HEK293 (cell line): ENCODE measurements around the gene KDM4C.

Experiments
- MZF1 ChIP-seq: fragments of 450-650 bp; formaldehyde crosslinking; IDR thresholded peaks from 2 replicates; pipeline ENCODE4 v1.5.1; 2017; ENCODE audit warnings: missing biosample characterization, missing genetic modification characterization, borderline replicate concordance
- SCRT1 ChIP-seq: fragments of 450-650 bp; formaldehyde crosslinking; IDR thresholded peaks from 2 replicates; pipeline ENCODE4 v1.5.1; 2016; ENCODE audit warnings: missing biosample characterization, missing genetic modification characterization, borderline replicate concordance
- TCF7L2 ChIP-seq: IDR thresholded peaks from 2 replicates; pipeline ENCODE4 v1.6.1; 2011; ENCODE audit warnings: low read depth, mild to moderate bottlenecking, inconsistent platforms, low read length, moderate library complexity, borderline replicate concordance
- ZBTB17 ChIP-seq: fragments of 450-650 bp; formaldehyde crosslinking; IDR thresholded peaks from 2 replicates; pipeline ENCODE4 v1.5.1; 2016; ENCODE audit warnings: missing biosample characterization, missing genetic modification characterization
- ZFP41 ChIP-seq: fragments of 450-650 bp; formaldehyde crosslinking; IDR thresholded peaks from 2 replicates; pipeline ENCODE4 v1.5.1; 2016; ENCODE audit warnings: missing biosample characterization, missing genetic modification characterization, borderline replicate concordance
- ZNF24 ChIP-seq: fragments of 450-650 bp; formaldehyde crosslinking; IDR thresholded peaks from 2 replicates; pipeline ENCODE4 v1.5.1; 2016; ENCODE audit warnings: missing biosample characterization, missing genetic modification characterization
- ZNF248 ChIP-seq: fragments of 450-650 bp; formaldehyde crosslinking; IDR thresholded peaks from 2 replicates; pipeline ENCODE4 v1.5.1; 2017; ENCODE audit warnings: missing biosample characterization, missing genetic modification characterization
- ZNF600 ChIP-seq: fragments of 450-650 bp; formaldehyde crosslinking; IDR thresholded peaks from 2 replicates; pipeline ENCODE4 v1.5.1; 2016; ENCODE audit warnings: missing biosample characterization, missing genetic modification characterization
- TF ChIP-seq, protein P1 (sequence below): fragments of 450-650 bp; formaldehyde crosslinking; IDR thresholded peaks from 2 replicates; pipeline ENCODE4 v1.5.1; 2017; ENCODE audit warnings: missing biosample characterization, missing genetic modification characterization
- TF ChIP-seq, protein P2 (sequence below): fragments of 450-650 bp; formaldehyde crosslinking; IDR thresholded peaks from 2 replicates; pipeline ENCODE4 v1.5.1; 2016; ENCODE audit warnings: missing biosample characterization, missing genetic modification characterization
- TF ChIP-seq, protein P3 (sequence below): fragments of 450-650 bp; formaldehyde crosslinking; IDR thresholded peaks from 2 replicates; pipeline ENCODE4 v1.5.1; 2016; ENCODE audit warnings: missing biosample characterization, missing genetic modification characterization
- TF ChIP-seq, protein P4 (sequence below): fragments of 450-650 bp; formaldehyde crosslinking; IDR thresholded peaks from 2 replicates; pipeline ENCODE4 v1.5.1; 2016; ENCODE audit warnings: missing biosample characterization, missing genetic modification characterization
- TF ChIP-seq, protein P5 (sequence below): fragments of 450-650 bp; formaldehyde crosslinking; IDR thresholded peaks from 2 replicates; pipeline ENCODE4 v1.5.1; 2016; ENCODE audit warnings: missing biosample characterization, missing genetic modification characterization
- TF ChIP-seq, protein P6 (sequence below): fragments of 450-650 bp; IDR thresholded peaks from 2 replicates; pipeline ENCODE4 v1.5.1; 2018; ENCODE audit warnings: missing biosample characterization, missing genetic modification characterization

DNA sequence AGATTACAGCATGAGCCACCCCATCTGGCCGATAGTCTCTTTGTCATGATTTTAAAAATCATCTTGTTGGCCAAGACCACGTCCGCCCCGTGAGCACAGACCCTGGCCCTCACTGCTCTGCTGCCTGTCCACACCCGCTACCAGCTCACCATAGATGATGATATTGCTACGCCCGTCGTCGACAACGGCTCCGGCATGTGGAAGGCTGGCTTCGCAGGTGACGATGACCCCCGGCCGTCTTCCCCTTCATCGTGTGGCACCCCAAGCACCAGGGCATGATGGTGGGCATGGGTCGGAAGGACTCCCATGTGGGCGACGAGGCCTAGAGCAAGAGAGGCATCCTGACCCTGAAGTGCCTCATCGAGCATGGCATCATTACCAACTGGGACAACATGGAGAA lies 76.5 kb downstream of the KDM4C start:
- TF ChIP-seq ZBTB17 (tag by site-specific recombination) (no peak), ZNF24 (no peak), TCF7L2 (no peak), MZF1 (tag by site-specific recombination) (no peak), ZFP41 (no peak), ZNF248 (tag by site-specific recombination) (no peak), ZNF600 (tag by site-specific recombination) (no peak), SCRT1 (tag by site-specific recombination) (no peak)
- TF ChIP-seq, protein P1, sequence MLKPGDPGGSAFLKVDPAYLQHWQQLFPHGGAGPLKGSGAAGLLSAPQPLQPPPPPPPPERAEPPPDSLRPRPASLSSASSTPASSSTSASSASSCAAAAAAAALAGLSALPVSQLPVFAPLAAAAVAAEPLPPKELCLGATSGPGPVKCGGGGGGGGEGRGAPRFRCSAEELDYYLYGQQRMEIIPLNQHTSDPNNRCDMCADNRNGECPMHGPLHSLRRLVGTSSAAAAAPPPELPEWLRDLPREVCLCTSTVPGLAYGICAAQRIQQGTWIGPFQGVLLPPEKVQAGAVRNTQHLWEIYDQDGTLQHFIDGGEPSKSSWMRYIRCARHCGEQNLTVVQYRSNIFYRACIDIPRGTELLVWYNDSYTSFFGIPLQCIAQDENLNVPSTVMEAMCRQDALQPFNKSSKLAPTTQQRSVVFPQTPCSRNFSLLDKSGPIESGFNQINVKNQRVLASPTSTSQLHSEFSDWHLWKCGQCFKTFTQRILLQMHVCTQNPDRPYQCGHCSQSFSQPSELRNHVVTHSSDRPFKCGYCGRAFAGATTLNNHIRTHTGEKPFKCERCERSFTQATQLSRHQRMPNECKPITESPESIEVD, result no peak
- TF ChIP-seq, protein P2, sequence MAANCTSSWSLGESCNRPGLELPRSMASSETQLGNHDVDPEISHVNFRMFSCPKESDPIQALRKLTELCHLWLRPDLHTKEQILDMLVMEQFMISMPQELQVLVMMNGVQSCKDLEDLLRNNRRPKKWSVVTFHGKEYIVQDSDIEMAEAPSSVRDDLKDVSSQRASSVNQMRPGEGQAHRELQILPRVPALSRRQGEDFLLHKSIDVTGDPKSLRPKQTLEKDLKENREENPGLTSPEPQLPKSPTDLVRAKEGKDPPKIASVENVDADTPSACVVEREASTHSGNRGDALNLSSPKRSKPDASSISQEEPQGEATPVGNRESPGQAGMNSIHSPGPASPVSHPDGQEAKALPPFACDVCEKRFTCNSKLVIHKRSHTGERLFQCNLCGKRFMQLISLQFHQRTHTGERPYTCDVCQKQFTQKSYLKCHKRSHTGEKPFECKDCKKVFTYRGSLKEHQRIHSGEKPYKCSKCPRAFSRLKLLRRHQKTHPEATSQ (tag by site-specific recombination), result no peak
- TF ChIP-seq, protein P3, sequence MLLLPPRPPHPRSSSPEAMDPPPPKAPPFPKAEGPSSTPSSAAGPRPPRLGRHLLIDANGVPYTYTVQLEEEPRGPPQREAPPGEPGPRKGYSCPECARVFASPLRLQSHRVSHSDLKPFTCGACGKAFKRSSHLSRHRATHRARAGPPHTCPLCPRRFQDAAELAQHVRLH (tag by site-specific recombination), result no peak
- TF ChIP-seq, protein P4, sequence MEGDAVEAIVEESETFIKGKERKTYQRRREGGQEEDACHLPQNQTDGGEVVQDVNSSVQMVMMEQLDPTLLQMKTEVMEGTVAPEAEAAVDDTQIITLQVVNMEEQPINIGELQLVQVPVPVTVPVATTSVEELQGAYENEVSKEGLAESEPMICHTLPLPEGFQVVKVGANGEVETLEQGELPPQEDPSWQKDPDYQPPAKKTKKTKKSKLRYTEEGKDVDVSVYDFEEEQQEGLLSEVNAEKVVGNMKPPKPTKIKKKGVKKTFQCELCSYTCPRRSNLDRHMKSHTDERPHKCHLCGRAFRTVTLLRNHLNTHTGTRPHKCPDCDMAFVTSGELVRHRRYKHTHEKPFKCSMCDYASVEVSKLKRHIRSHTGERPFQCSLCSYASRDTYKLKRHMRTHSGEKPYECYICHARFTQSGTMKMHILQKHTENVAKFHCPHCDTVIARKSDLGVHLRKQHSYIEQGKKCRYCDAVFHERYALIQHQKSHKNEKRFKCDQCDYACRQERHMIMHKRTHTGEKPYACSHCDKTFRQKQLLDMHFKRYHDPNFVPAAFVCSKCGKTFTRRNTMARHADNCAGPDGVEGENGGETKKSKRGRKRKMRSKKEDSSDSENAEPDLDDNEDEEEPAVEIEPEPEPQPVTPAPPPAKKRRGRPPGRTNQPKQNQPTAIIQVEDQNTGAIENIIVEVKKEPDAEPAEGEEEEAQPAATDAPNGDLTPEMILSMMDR (tag by site-specific recombination), result no peak
- TF ChIP-seq, protein P5, sequence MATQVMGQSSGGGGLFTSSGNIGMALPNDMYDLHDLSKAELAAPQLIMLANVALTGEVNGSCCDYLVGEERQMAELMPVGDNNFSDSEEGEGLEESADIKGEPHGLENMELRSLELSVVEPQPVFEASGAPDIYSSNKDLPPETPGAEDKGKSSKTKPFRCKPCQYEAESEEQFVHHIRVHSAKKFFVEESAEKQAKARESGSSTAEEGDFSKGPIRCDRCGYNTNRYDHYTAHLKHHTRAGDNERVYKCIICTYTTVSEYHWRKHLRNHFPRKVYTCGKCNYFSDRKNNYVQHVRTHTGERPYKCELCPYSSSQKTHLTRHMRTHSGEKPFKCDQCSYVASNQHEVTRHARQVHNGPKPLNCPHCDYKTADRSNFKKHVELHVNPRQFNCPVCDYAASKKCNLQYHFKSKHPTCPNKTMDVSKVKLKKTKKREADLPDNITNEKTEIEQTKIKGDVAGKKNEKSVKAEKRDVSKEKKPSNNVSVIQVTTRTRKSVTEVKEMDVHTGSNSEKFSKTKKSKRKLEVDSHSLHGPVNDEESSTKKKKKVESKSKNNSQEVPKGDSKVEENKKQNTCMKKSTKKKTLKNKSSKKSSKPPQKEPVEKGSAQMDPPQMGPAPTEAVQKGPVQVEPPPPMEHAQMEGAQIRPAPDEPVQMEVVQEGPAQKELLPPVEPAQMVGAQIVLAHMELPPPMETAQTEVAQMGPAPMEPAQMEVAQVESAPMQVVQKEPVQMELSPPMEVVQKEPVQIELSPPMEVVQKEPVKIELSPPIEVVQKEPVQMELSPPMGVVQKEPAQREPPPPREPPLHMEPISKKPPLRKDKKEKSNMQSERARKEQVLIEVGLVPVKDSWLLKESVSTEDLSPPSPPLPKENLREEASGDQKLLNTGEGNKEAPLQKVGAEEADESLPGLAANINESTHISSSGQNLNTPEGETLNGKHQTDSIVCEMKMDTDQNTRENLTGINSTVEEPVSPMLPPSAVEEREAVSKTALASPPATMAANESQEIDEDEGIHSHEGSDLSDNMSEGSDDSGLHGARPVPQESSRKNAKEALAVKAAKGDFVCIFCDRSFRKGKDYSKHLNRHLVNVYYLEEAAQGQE, result no peak
- TF ChIP-seq, protein P6, sequence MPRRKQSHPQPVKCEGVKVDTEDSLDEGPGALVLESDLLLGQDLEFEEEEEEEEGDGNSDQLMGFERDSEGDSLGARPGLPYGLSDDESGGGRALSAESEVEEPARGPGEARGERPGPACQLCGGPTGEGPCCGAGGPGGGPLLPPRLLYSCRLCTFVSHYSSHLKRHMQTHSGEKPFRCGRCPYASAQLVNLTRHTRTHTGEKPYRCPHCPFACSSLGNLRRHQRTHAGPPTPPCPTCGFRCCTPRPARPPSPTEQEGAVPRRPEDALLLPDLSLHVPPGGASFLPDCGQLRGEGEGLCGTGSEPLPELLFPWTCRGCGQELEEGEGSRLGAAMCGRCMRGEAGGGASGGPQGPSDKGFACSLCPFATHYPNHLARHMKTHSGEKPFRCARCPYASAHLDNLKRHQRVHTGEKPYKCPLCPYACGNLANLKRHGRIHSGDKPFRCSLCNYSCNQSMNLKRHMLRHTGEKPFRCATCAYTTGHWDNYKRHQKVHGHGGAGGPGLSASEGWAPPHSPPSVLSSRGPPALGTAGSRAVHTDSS, result no peak
